CD14-positive monocyte (primary cell): ENCODE results near the gene TRPV4. TPM values are rescaled to one million over a fixed set of nuclear protein-coding genes. Genes with fewer than 3 reads are reported as not detected.

Source experiments
- DNase-seq, 3 donors: peaks; one replicate each; pipeline ENCODE4 v3.0.0-alpha.2; 2011 to 2022
- H2AFZ ChIP-seq: 2 replicates; pipeline ENCODE4 v1.6.0; 2012; ENCODE audit warnings: mild to moderate bottlenecking, low read depth, low read length, inconsistent platforms; ENCODE audit not compliant: insufficient read depth, poor library complexity, severe bottlenecking
- H3K27ac ChIP-seq, 2 donors: 1 replicate in 1 of 2; 2 replicates in 1 of 2; pipeline ENCODE4 v1.5.1; 2012 to 2013; ENCODE audit warnings: low read length in 2 of 2, control low read depth in 1 of 2, inconsistent platforms in 1 of 2, low read depth in 1 of 2, mild to moderate bottlenecking in 1 of 2
- H3K27me3 ChIP-seq, 2 donors: one replicate each; pipeline versions ENCODE4 v1.6.0 to v1.6.1; 2011 to 2013; ENCODE audit warnings: low read length in 2 of 2; ENCODE audit not compliant: control insufficient read depth in 2 of 2, insufficient read depth in 2 of 2
- H3K36me3 ChIP-seq, 2 donors: replicated peaks in 1 of 2; 1 replicate in 1 of 2; 2 replicates in 1 of 2; pipeline versions ENCODE4 v1.5.1 to v1.6.1; 2012 to 2013; ENCODE audit warnings: low read length in 2 of 2, control low read depth in 1 of 2, inconsistent platforms in 1 of 2, mild to moderate bottlenecking in 1 of 2; ENCODE audit not compliant: insufficient read depth in 2 of 2, control insufficient read depth in 1 of 2
- H3K4me1 ChIP-seq, 2 donors: 1 replicate in 1 of 2; 2 replicates in 1 of 2; pipeline versions ENCODE4 v1.5.1 to v1.6.1; 2012 to 2013; ENCODE audit warnings: low read length in 2 of 2, control low read depth in 1 of 2, inconsistent platforms in 1 of 2, mild to moderate bottlenecking in 1 of 2, moderate library complexity in 1 of 2; ENCODE audit not compliant: insufficient read depth in 2 of 2, control insufficient read depth in 1 of 2
- H3K4me2 ChIP-seq: replicated peaks from 2 replicates; pipeline ENCODE3; 2012; ENCODE audit warnings: low read length, moderate library complexity, mild to moderate bottlenecking; ENCODE audit not compliant: poor library complexity, severe bottlenecking; ENCODE audit errors: extremely low read depth
- H3K4me3 ChIP-seq, 3 experiments: fragments of 200-600 bp in 1 of 3; sonication (generic) in 1 of 3; replicated peaks in 1 of 3; 1 replicate in 2 of 3; 2 replicates in 1 of 3; pipeline ENCODE4 v1.5.1; 2011 to 2013; ENCODE audit warnings: low read length in 3 of 3, mild to moderate bottlenecking in 3 of 3, control low read depth in 2 of 3, low read depth in 2 of 3, inconsistent platforms in 1 of 3, moderate library complexity in 1 of 3
- H3K79me2 ChIP-seq: 2 replicates; pipeline ENCODE4 v1.6.0; 2012; ENCODE audit warnings: mild to moderate bottlenecking, control low read depth, inconsistent platforms, low read length, moderate library complexity; ENCODE audit not compliant: insufficient read depth
- H3K9ac ChIP-seq: 2 replicates; pipeline ENCODE4 v1.6.0; 2017; ENCODE audit warnings: low read length, mild to moderate bottlenecking; ENCODE audit not compliant: insufficient read depth, poor library complexity, severe bottlenecking
- H3K9me3 ChIP-seq, 2 donors: replicated peaks in 1 of 2; 1 replicate in 1 of 2; 2 replicates in 1 of 2; pipeline versions ENCODE4 v1.5.1 to v1.6.1; 2012 to 2013; ENCODE audit warnings: low read length in 2 of 2, control low read depth in 1 of 2; ENCODE audit not compliant: control insufficient read depth in 1 of 2, insufficient read depth in 1 of 2
- H4K20me1 ChIP-seq: 2 replicates; pipeline ENCODE4 v1.6.0; 2012; ENCODE audit warnings: mild to moderate bottlenecking, low read length, control low read depth, moderate library complexity; ENCODE audit not compliant: insufficient read depth
- H3K27ac Mint-ChIP-seq, 7 donors: one replicate each; pipeline ENCODE4 v1.8.0; 2020; ENCODE audit warnings: mild to moderate bottlenecking in 7 of 7, mixed read lengths in 7 of 7, moderate library complexity in 6 of 7, inconsistent platforms in 2 of 7
- H3K27me3 Mint-ChIP-seq, 3 donors: one replicate each; pipeline ENCODE4 v1.8.0; 2021 to 2022; ENCODE audit warnings: low read depth in 3 of 3, mild to moderate bottlenecking in 3 of 3, mixed read lengths in 3 of 3, moderate library complexity in 3 of 3, inconsistent platforms in 1 of 3
- H3K36me3 Mint-ChIP-seq, 2 donors: one replicate each; pipeline ENCODE4 v1.8.0; 2020; ENCODE audit warnings: mixed read lengths in 2 of 2, inconsistent platforms in 1 of 2, mild to moderate bottlenecking in 1 of 2
- H3K4me1 Mint-ChIP-seq: one replicate; pipeline ENCODE4 v1.8.0; 2020; ENCODE audit warnings: mild to moderate bottlenecking, mixed read lengths
- H3K4me3 Mint-ChIP-seq, 2 donors: one replicate each; pipeline ENCODE4 v1.8.0; 2020; ENCODE audit warnings: mild to moderate bottlenecking in 2 of 2, mixed read lengths in 2 of 2, moderate library complexity in 1 of 2
- H3K9me3 Mint-ChIP-seq, 7 donors: one replicate each; pipeline ENCODE4 v1.8.0; 2020 to 2022; ENCODE audit warnings: mixed read lengths in 7 of 7, mild to moderate bottlenecking in 6 of 7, moderate library complexity in 6 of 7, inconsistent platforms in 2 of 7
- WGBS: methylation state at CpG from one replicate; pipeline ENCODE4 v1.1.5; 2013; ENCODE audit warnings: missing lambda C conversion rate; ENCODE audit not compliant: insufficient coverage; 5-methylcytosine and 5-hydroxymethylcytosine counted together
- intact Hi-C, 2 donors: fragments of 100-400 bp; cut with micrococcal nuclease; formaldehyde crosslinking; loops; one replicate each; pipeline versions ENCODE4 v1.15.0 to v1.15.1; 2023
- polyA plus RNA-seq, 3 donors: library from polyadenylated mRNA; depleted of rRNA in 1 of 3; unstranded in 2 of 3; stranded (reverse) in 1 of 3; fragments of 300-500 nt in 2 of 3; fragments of >200 nt in 1 of 3; fragmentation: Illumina TruSeq in 2 of 3; gene quantifications; 1 replicate in 2 of 3; 2 replicates in 1 of 3; pipeline ENCODE4 v1.2.3, GENCODE V29; 2012 to 2021
- TF ChIP-seq, protein P1 (sequence below): fragments of 200-600 bp; IDR thresholded peaks from one replicate; pipeline ENCODE4 v1.8.0; 2022; ENCODE audit warnings: antibody characterized with exemption, mild to moderate bottlenecking

Gene TRPV4
- polyA plus RNA-seq, 3 donors = 0.64 to 3.1 (median 2.0) TPM

DNA sequence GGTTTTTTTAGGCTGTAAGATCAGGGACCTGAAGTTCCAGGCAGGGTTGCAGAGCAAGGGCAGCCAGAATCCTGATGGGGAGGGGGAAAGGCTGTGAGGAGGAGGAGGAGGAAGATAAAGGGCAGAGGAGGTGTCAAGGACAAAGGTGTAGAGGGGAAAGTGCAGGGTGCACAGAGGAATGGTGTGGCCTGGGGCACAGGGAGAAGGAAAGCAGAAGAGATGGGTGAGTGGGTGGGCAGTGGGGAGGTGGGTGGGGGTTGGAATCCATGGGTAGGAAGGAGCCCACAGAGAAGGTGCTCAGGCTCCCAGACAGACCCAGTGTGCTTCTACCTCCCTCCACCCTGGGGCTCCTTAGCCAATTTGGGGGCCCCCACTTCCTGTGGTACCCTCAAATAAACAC, 11.2 kb downstream of the TRPV4 start:
- Mint-ChIP-seq H3K27ac (peak overlapping the region in 1 of 7 donors; percentile 1), H3K27me3 (peaks cover 6 to 10% (median 8%) of the 10 kb centered on the region in 3 donors), H3K4me1 (peaks cover 43% of the 10 kb centered on the region), H3K9me3 (peaks cover 0 to 3% (median 0%) of the 10 kb centered on the region in 7 donors), H3K36me3 (peaks cover 4 to 6% of the 10 kb centered on the region in 2 donors), H3K4me3 (no peak overlapping the region)
- Histone ChIP-seq H3K9me3 (no peaks in the 10 kb centered on the region), H3K4me1 (peaks cover 23 to 29% of the 10 kb centered on the region in 2 donors), H3K27me3 (no peaks in the 10 kb centered on the region), H3K4me2 (no peak overlapping the region), H3K79me2 (no peaks in the 10 kb centered on the region), H3K4me3 (no peak overlapping the region), H3K27ac (no peak overlapping the region), H2AFZ (no peak overlapping the region), H3K36me3 (no peaks in the 10 kb centered on the region), H4K20me1 (no peaks in the 10 kb centered on the region), H3K9ac (no peak overlapping the region)
- intact Hi-C loops = no loop called here
- TF ChIP-seq, protein P1, sequence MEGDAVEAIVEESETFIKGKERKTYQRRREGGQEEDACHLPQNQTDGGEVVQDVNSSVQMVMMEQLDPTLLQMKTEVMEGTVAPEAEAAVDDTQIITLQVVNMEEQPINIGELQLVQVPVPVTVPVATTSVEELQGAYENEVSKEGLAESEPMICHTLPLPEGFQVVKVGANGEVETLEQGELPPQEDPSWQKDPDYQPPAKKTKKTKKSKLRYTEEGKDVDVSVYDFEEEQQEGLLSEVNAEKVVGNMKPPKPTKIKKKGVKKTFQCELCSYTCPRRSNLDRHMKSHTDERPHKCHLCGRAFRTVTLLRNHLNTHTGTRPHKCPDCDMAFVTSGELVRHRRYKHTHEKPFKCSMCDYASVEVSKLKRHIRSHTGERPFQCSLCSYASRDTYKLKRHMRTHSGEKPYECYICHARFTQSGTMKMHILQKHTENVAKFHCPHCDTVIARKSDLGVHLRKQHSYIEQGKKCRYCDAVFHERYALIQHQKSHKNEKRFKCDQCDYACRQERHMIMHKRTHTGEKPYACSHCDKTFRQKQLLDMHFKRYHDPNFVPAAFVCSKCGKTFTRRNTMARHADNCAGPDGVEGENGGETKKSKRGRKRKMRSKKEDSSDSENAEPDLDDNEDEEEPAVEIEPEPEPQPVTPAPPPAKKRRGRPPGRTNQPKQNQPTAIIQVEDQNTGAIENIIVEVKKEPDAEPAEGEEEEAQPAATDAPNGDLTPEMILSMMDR = no peak
- no peak for DNase-seq

DNA sequence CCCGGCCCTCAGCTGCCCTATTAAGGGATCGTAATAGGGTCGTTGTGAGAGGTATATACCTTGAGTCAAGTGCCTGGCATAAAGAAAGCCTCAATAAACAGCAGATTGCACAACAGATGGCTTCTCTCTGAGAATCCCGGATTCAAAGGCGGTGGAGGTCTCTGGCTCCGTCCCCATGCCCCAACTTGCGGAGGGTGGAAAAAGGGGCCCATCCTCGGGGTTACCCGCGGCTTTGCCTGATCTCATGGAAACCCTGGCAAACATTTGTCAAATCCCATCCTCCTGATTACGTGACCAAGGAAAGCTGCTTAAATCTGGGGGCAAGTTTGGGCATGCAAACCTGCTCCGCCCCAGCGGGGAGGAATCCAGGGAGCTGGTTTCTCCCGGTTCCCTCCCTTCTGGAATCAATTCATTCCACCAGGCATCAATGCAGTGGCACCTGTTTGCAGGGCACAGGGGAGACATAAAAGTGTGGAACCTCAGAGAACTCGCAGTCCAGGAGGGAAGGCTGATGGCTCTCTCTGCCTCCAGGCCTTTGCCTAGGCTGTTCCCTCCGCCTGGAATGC, 12.3 kb downstream of the TRPV4 start:
- no peak overlapping the region for H3K9ac ChIP-seq
- no peak overlapping the region for H2AFZ ChIP-seq
- H3K27ac Mint-ChIP-seq = peak overlapping the region in 3 of 7 donors; percentile 30 to 76 (median 50)
- H3K9me3 Mint-ChIP-seq = no peaks in the 10 kb centered on the region
- H4K20me1 ChIP-seq = no peaks in the 10 kb centered on the region
- H3K4me3 Mint-ChIP-seq = no peak overlapping the region
- H3K4me1 Mint-ChIP-seq = peaks cover 38% of the 10 kb centered on the region
- no peak for DNase-seq
- H3K4me3 ChIP-seq = no peak overlapping the region
- H3K36me3 Mint-ChIP-seq = peaks cover 0 to 4% of the 10 kb centered on the region in 2 donors
- H3K27me3 Mint-ChIP-seq = peaks cover 5 to 10% (median 10%) of the 10 kb centered on the region in 3 donors
- 95% methylated on average over 14 of the region's 16 CpGs for WGBS
- no peak overlapping the region for H3K4me2 ChIP-seq
- H3K27ac ChIP-seq = no peak overlapping the region
- H3K79me2 ChIP-seq = no peaks in the 10 kb centered on the region
- intact Hi-C loops = no loop called here
- H3K9me3 ChIP-seq = no peaks in the 10 kb centered on the region
- no peaks in the 10 kb centered on the region for H3K36me3 ChIP-seq
- TF ChIP-seq, protein P1 = no peak
- no peaks in the 10 kb centered on the region for H3K27me3 ChIP-seq
- peaks cover 24 to 27% of the 10 kb centered on the region in 2 donors for H3K4me1 ChIP-seq
